HG02588 (cell line): ENCODE data around the gene PCDHB15.
"Not testable (repeated sequence)": the region's sequence is repeated elsewhere in the genome, so short reads cannot be mapped to it uniquely, and the experiment has no call there.

ENCODE experiments used
- ATAC-seq: cut with Tn5 transposase; IDR thresholded peaks from one replicate; pipeline ENCODE4 v1.9.1; 2021; ENCODE audit warnings: mild to moderate bottlenecking, moderate library complexity; ENCODE audit not compliant: unreplicated experiment

PCDHB15 gene

GRCh38 chr5:141247434-141247833 lies 2.2 kb downstream of the PCDHB15 start:
- ATAC-seq: not testable (repeated sequence)

DNA sequence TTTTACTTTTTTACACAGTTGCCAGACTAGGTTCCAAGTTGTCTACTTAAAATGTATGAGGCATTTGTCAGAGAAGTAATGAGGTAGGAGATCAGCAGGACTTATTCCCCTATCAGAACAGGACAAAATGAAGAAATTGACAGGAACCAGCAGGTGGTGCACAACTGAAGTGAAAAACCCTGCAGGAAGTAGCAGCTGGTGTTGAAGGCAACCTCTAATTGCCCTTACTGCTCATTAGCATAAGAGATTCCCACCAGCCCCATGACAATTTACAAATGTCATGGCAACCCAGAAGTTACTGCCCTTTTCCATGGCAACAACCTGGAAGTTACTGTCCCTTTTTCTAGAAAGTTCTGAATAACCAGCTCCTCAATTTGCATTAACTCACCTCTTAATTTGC lies 5.4 kb downstream of the PCDHB15 start:
- ATAC-seq: no peak

GRCh38 chr5:141258464-141258863 lies 13.3 kb downstream of the PCDHB15 start:
- ATAC-seq: no peak

DNA sequence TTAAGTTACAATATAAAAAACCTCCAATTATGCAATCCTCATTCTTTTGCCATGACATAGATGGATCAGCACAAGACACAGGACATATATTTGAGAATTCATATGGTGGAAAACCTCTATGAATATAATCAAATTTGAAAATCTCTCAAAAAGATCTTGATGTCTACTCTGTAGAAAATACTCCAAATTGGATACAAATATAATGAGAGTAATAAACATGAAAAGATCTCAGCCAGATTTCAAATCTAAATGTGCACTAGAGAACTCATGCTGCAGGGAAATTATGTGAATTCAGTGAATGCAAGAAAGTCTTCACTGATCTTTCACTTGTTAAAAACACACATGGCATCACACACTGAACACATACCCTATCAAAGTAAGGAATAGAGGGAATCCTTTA lies 13.8 kb downstream of the PCDHB15 start:
- no peak for ATAC-seq

DNA sequence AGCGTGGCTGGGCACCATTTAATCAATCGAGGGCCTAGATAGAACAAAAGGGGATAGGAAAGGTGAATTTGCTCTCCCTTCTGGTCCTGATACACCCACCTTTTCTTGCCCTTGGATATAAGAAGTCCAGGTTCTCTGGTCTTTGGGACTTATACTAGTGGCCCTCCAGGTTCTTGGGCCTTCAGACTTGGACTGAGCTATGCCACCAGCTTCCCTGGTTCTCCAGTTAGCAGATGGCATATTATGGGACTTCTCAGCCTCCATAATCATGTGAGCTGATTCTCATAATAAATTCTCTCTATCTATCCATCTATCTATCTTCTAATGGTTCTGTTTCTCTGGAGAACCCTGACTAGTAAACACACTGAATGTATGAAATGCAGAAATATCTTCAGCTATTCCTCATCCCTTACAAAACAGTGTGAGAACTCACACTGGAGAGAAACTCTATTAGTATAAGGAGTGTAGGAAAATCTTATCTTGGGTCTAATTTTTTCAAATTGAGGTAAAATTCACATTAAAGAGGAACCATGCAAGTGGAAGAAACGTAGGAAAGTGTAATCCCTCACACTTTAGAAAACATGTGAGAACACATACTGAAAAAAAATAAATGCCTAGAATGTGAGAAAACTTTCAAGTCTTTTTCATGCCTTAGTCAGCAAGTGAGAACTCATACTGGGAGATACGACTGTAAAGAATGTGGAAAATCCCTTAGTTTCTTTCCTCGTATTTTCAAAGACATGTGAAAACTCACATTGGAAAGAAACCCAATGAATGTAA lies 15.5 kb downstream of the PCDHB15 start:
- ATAC-seq: no peak

DNA sequence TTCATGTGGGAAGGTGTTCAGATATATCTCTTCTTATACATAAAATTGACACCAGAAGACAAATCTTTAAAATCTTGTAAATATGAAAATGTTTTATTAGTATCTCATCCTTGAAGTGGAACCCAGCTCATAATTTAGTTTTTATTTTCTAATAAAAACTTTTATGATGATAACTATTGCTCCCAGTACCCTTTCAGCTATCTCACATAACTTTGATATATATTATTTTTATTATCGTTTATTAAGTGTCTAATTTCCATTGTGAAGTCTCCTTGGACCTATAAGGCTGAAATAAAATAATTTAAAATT lies 16.0 kb downstream of the PCDHB15 start:
- ATAC-seq: no peak

DNA sequence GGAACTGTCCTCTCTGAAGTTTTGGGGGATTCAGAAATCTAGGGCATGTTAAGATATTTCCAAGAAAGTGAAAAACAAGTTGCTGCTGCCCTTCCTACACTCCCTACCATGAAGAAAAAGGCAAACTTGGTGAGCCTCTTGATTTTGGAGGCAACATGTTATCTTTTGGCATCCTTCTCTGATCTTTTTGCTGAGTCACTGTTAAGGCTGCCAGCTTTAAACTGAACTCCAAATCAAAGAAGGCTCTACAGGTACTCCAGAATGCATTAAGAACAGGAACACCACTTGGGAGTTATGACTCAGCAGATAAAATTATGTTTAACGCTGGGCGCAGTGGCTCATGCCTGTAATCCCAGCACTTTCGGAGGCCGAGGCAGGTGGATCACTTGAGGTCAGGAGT lies 24.0 kb downstream of the PCDHB15 start:
- ATAC-seq: no peak

DNA sequence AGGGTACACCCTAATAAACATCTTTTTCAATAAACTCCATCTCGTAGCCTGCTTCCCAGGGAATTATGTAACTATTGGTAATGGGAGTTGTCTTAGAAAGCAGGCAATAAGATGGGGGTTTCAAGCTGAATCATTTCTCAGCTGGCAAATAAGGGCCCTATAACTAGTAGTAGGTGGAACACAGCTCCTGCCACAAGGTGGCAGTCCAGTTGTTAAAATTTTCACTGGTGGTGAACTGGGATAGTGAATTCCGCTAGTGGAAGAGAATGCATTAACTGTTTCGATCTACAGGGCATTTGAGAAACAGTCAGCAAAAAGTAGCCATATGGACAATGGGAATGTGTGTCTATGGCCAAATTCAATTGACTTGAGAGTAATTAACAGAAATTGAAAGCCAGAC lies 27.7 kb downstream of the PCDHB15 start:
- no peak for ATAC-seq

GRCh38 chr5:141298376-141298775 lies 53.2 kb downstream of the PCDHB15 start:
- ATAC-seq: no peak
